Measurements from ENCODE around the gene PLB1. TPM values are rescaled to one million over a fixed set of nuclear protein-coding genes. Genes with fewer than 3 reads are reported as not detected.

PLB1 gene
- total RNA-seq (2022; extraction: Qiagen RNA extraction), result 1.5 to 2.6 TPM (median 1.9 TPM) in 5 replicates

GRCh38 chr2:28495551-28496250 lies at the start of gene PLB1:
Gene PLB1 (plus strand): TSS chr2:28496060. CDS start chr2:28496115, 55 bp downstream.

Other genes starting within 250 kb of the PLB1 start
- 66.8 to 83.9 TPM (median 73.8 TPM) in 5 replicates for gene FOSL2, start 103.2 kb upstream of the PLB1 start, total RNA-seq (2022; extraction: Qiagen RNA extraction)